Trophoblast cell (in vitro differentiated cells and primary cell): ENCODE data around the gene PAPOLA.

Source experiments
- DNase-seq, 2 donors: peaks; one replicate each; pipeline ENCODE4 v3.0.0-alpha.2; 2016
- H2AFZ ChIP-seq: 2 replicates; pipeline ENCODE4 v1.6.1; 2013; ENCODE audit warnings: low read length, moderate library complexity, mild to moderate bottlenecking; ENCODE audit not compliant: insufficient read depth, poor library complexity
- H2AK5ac ChIP-seq: 2 replicates; pipeline ENCODE4 v1.6.1; 2013; ENCODE audit warnings: mild to moderate bottlenecking, low read length
- H2BK120ac ChIP-seq: 2 replicates; pipeline ENCODE4 v1.6.1; 2013; ENCODE audit warnings: low read length, mild to moderate bottlenecking, moderate library complexity; ENCODE audit not compliant: insufficient read depth, poor library complexity
- H2BK12ac ChIP-seq: 2 replicates; pipeline ENCODE4 v1.6.1; 2013; ENCODE audit warnings: mild to moderate bottlenecking, low read length, moderate library complexity
- H2BK5ac ChIP-seq: 2 replicates; pipeline ENCODE4 v1.6.1; 2013; ENCODE audit warnings: low read length, low read depth, moderate library complexity, mild to moderate bottlenecking; ENCODE audit not compliant: poor library complexity
- H3K14ac ChIP-seq: 2 replicates; pipeline ENCODE4 v1.6.1; 2013; ENCODE audit warnings: mild to moderate bottlenecking, low read length
- H3K18ac ChIP-seq: 2 replicates; pipeline ENCODE4 v1.6.1; 2013; ENCODE audit warnings: mild to moderate bottlenecking, low read length
- H3K23ac ChIP-seq: 2 replicates; pipeline ENCODE4 v1.6.1; 2013; ENCODE audit warnings: low read length
- H3K27ac ChIP-seq: 2 replicates; pipeline ENCODE4 v1.5.1; 2013; ENCODE audit warnings: low read depth, mild to moderate bottlenecking, inconsistent platforms, low read length, moderate library complexity
- H3K27me3 ChIP-seq: 2 replicates; pipeline ENCODE4 v1.6.1; 2013; ENCODE audit warnings: inconsistent platforms, mild to moderate bottlenecking, low read length, moderate library complexity; ENCODE audit not compliant: insufficient read depth
- H3K36me3 ChIP-seq, 2 experiments: 1 replicate in 1 of 2; 2 replicates in 1 of 2; pipeline ENCODE4 v1.6.1; 2013; ENCODE audit warnings: low read length in 2 of 2, mild to moderate bottlenecking in 2 of 2, moderate library complexity in 1 of 2; ENCODE audit not compliant: insufficient read depth in 2 of 2, control insufficient read depth in 1 of 2
- H3K4ac ChIP-seq: 2 replicates; pipeline ENCODE4 v1.6.1; 2013; ENCODE audit warnings: low read depth, mild to moderate bottlenecking, low read length, moderate library complexity
- H3K4me1 ChIP-seq, 2 experiments: 1 replicate in 1 of 2; 2 replicates in 1 of 2; pipeline ENCODE4 v1.6.1; 2013; ENCODE audit warnings: low read length in 2 of 2, mild to moderate bottlenecking in 2 of 2, moderate library complexity in 1 of 2; ENCODE audit not compliant: insufficient read depth in 2 of 2, control insufficient read depth in 1 of 2
- H3K4me2 ChIP-seq: 2 replicates; pipeline ENCODE4 v1.6.1; 2013; ENCODE audit warnings: inconsistent platforms, mild to moderate bottlenecking, low read length, moderate library complexity
- H3K4me3 ChIP-seq: 2 replicates; pipeline ENCODE4 v1.5.1; 2013; ENCODE audit warnings: mild to moderate bottlenecking, low read depth, low read length, inconsistent platforms
- H3K79me1 ChIP-seq: one replicate; pipeline ENCODE4 v1.6.1; 2013; ENCODE audit warnings: low read length
- H3K79me2 ChIP-seq: 2 replicates; pipeline ENCODE4 v1.6.1; 2013; ENCODE audit warnings: low read length, mild to moderate bottlenecking; ENCODE audit not compliant: control insufficient read depth, insufficient read depth, poor library complexity
- H3K9ac ChIP-seq: 2 replicates; pipeline ENCODE4 v1.6.1; 2013; ENCODE audit warnings: mild to moderate bottlenecking, low read length
- H3K9me3 ChIP-seq: 2 replicates; pipeline ENCODE4 v1.6.1; 2013; ENCODE audit warnings: low read depth, mild to moderate bottlenecking, control low read depth, inconsistent platforms, low read length; ENCODE audit not compliant: insufficient read depth
- H4K12ac ChIP-seq: 2 replicates; pipeline ENCODE4 v1.6.1; 2013; ENCODE audit warnings: low read depth, mild to moderate bottlenecking, low read length, moderate library complexity
- H4K8ac ChIP-seq: 2 replicates; pipeline ENCODE4 v1.6.1; 2013; ENCODE audit warnings: low read depth, mild to moderate bottlenecking, low read length, moderate library complexity
- H4K91ac ChIP-seq: one replicate; pipeline ENCODE4 v1.6.1; 2013; ENCODE audit warnings: low read depth, mild to moderate bottlenecking, low read length, moderate library complexity
- WGBS: extraction: QIAGEN DNeasy Blood & Tissue Kit; methylation state at CpG from one replicate; pipeline ENCODE4 v1.1.7; 2013; ENCODE audit warnings: missing lambda C conversion rate; ENCODE audit not compliant: insufficient read length, insufficient coverage; ENCODE audit errors: extremely low coverage; 5-methylcytosine and 5-hydroxymethylcytosine counted together

PAPOLA gene

GRCh38 chr14:96511667-96512066 is 9.5 kb downstream of the PAPOLA start:
- Histone ChIP-seq H3K4ac (no peak overlapping the region), H3K4me1 (peaks cover 3 to 10% of the 10 kb centered on the region in 2 experiments), H2AK5ac (no peak overlapping the region), H3K9ac (no peak overlapping the region), H3K14ac (no peak overlapping the region), H2BK120ac (no peak overlapping the region), H2BK5ac (no peak overlapping the region), H3K36me3 (no peaks in the 10 kb centered on the region), H2AFZ (no peak overlapping the region), H3K9me3 (no peaks in the 10 kb centered on the region), H4K8ac (no peak overlapping the region), H3K79me1 (no peaks in the 10 kb centered on the region), H2BK12ac (no peak overlapping the region), H3K4me2 (no peak overlapping the region), H3K23ac (no peak overlapping the region), H3K18ac (no peak overlapping the region), H3K4me3 (no peak overlapping the region), H4K91ac (no peak overlapping the region), H3K27me3 (no peaks in the 10 kb centered on the region), H3K27ac (no peak overlapping the region), H3K79me2 (peaks cover 23% of the 10 kb centered on the region), H4K12ac (no peak overlapping the region)
- no CpG with 5 or more reads among the region's 1 CpG for WGBS
- no peak for DNase-seq

GRCh38 chr14:96512122-96512521 is 9.9 kb downstream of the PAPOLA start:
- Histone ChIP-seq H2BK5ac (no peak overlapping the region), H3K4me1 (peaks cover 3 to 10% of the 10 kb centered on the region in 2 experiments), H3K27me3 (no peaks in the 10 kb centered on the region), H3K79me1 (no peaks in the 10 kb centered on the region), H3K4ac (no peak overlapping the region), H3K4me2 (no peak overlapping the region), H3K23ac (no peak overlapping the region), H3K36me3 (no peaks in the 10 kb centered on the region), H2BK12ac (no peak overlapping the region), H3K4me3 (no peak overlapping the region), H3K9me3 (no peaks in the 10 kb centered on the region), H3K27ac (no peak overlapping the region), H3K18ac (no peak overlapping the region), H3K9ac (no peak overlapping the region), H3K14ac (no peak overlapping the region), H4K91ac (no peak overlapping the region), H2AK5ac (no peak overlapping the region), H4K12ac (no peak overlapping the region), H3K79me2 (peaks cover 22% of the 10 kb centered on the region), H2BK120ac (no peak overlapping the region), H4K8ac (no peak overlapping the region), H2AFZ (no peak overlapping the region)
- DNase-seq: no peak
- WGBS: no CpG with 5 or more reads among the region's 2 CpGs

GRCh38 chr14:96512602-96513397 is 10.6 kb downstream of the PAPOLA start:
- H3K4ac ChIP-seq: peak overlapping the region; percentile 43
- H3K79me2 ChIP-seq: peaks cover 22% of the 10 kb centered on the region
- H4K91ac ChIP-seq: no peak overlapping the region
- no peak overlapping the region for H3K18ac ChIP-seq
- no peak overlapping the region for H2BK5ac ChIP-seq
- no peak overlapping the region for H3K23ac ChIP-seq
- H3K9me3 ChIP-seq: no peaks in the 10 kb centered on the region
- H3K27me3 ChIP-seq: no peaks in the 10 kb centered on the region
- H4K12ac ChIP-seq: no peak overlapping the region
- H4K8ac ChIP-seq: no peak overlapping the region
- no peak overlapping the region for H2BK12ac ChIP-seq
- no peak overlapping the region for H2AFZ ChIP-seq
- no peak overlapping the region for H3K4me3 ChIP-seq
- no CpG with 5 or more reads among the region's 5 CpGs for WGBS
- H3K79me1 ChIP-seq: no peaks in the 10 kb centered on the region
- H3K27ac ChIP-seq: no peak overlapping the region
- peaks cover 2 to 8% of the 10 kb centered on the region in 2 experiments for H3K4me1 ChIP-seq
- no peak overlapping the region for H3K14ac ChIP-seq
- H2BK120ac ChIP-seq: no peak overlapping the region
- H3K36me3 ChIP-seq: no peaks in the 10 kb centered on the region
- peak in 1 of 2 donors; percentile 28 for DNase-seq
- H2AK5ac ChIP-seq: no peak overlapping the region
- no peak overlapping the region for H3K4me2 ChIP-seq
- no peak overlapping the region for H3K9ac ChIP-seq

DNA sequence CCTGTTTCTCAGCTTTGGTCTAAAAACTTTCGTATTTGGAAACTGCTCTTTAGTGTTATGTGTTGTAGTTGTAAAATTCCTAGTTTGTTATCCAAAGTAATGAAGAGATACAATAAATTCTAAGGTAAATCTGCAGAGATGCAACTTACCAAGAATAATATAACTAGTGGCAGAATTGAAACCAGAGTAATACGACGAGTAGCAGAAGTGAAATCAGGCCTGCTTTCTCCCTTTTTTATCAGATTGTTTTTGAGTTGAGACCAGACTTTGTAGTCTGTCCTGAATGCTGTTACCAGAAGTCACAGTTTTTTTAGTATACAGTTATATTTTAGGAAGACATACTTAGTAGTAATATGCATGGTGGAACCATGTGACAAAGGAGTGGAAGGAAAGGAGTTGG is 12.5 kb downstream of the PAPOLA start:
- WGBS: no CpG with 5 or more reads among the region's 3 CpGs
- DNase-seq: no peak
- no peak overlapping the region for H3K27ac ChIP-seq
- no peak overlapping the region for H3K4me3 ChIP-seq
- H2BK12ac ChIP-seq: no peak overlapping the region
- H3K4me2 ChIP-seq: no peak overlapping the region
- H3K18ac ChIP-seq: no peak overlapping the region
- peaks cover 0 to 3% of the 10 kb centered on the region in 2 experiments for H3K4me1 ChIP-seq
- H4K8ac ChIP-seq: no peak overlapping the region
- no peaks in the 10 kb centered on the region for H3K9me3 ChIP-seq
- no peak overlapping the region for H4K12ac ChIP-seq
- peaks cover 13% of the 10 kb centered on the region for H3K79me2 ChIP-seq
- no peak overlapping the region for H2AK5ac ChIP-seq
- no peaks in the 10 kb centered on the region for H3K79me1 ChIP-seq
- H2BK120ac ChIP-seq: no peak overlapping the region
- no peak overlapping the region for H3K4ac ChIP-seq
- H3K9ac ChIP-seq: no peak overlapping the region
- no peak overlapping the region for H2BK5ac ChIP-seq
- no peak overlapping the region for H4K91ac ChIP-seq
- H3K27me3 ChIP-seq: no peaks in the 10 kb centered on the region
- no peak overlapping the region for H2AFZ ChIP-seq
- no peaks in the 10 kb centered on the region for H3K36me3 ChIP-seq
- H3K14ac ChIP-seq: no peak overlapping the region
- no peak overlapping the region for H3K23ac ChIP-seq
